ENCODE measurements around the gene SHQ1. TPM values are rescaled to one million over a fixed set of nuclear protein-coding genes. Genes with fewer than 3 reads are reported as not detected.

The SHQ1 gene
- total RNA-seq, 1 experiment from 2014 or later, result 27.6 TPM

DNA sequence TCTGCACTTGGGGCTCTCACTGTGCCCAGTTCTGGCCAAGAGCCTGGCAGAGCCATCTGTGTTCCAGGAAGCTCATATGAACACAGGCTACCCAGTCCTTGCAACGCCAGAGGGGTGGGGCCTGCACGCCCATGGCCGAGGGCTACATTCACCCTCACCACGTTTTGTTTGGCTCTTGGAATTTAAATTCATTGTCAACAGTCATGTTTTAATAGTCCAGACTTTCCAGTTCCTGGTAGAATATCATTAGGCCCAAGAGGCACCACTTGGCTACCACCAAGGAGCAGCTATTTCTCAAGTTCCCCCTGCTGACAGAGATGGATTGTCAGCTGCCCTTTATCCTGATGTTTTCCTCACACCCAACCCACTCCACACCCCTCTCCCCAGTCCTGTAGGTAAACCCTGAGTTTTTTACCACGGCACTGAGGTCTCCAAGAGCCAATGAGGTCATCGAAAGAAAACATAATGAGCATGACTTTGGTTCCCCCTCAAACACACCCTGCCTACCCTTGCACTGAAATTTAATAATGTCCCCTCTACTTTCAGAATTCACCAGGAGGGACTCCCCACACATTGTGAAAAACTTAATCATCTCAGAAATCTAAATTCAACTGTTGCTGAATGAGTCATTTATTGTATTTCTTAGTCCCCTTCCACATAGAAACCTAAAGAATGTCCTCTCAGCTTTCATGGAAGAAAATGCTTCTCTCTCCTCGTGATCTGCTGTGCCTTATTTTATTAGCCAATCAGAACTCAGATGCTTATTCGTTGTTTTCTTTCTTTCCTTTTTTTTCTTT is 125.1 kb downstream of the SHQ1 start:
- Histone ChIP-seq H3K79me2 (ENCODE audit: insufficient read depth, low read length) (no peaks in the 10 kb centered on the region), H3K4me1 (ENCODE audit: control insufficient read depth in 1 of 2, insufficient read depth in 2 of 2, low read length in 2 of 2) (peaks cover 10 to 18% of the 10 kb centered on the region in 2 experiments), H3K4me3 (replicated peaks in 1 of 2; ENCODE audit: low read depth in 1 of 2, low read length in 2 of 2) (no peak overlapping the region), H3K9ac (ENCODE audit: low read length) (no peak overlapping the region), H2AFZ (ENCODE audit: low read depth, low read length, poor library complexity, severe bottlenecking) (no peak overlapping the region), H3K27ac (ENCODE audit: low read depth, low read length) (no peak overlapping the region), H3K4me2 (ENCODE audit: low read length) (peak overlapping the region; percentile 58; the same call in 1 of the 2 replicates), H4K20me1 (ENCODE audit: insufficient read depth) (no peaks in the 10 kb centered on the region), H3K9me3 (ENCODE audit: control insufficient read depth in 1 of 2, insufficient read depth in 1 of 2, low read depth in 1 of 2, low read length in 2 of 2) (no peaks in the 10 kb centered on the region), H3K36me3 (ENCODE audit: control insufficient read depth in 1 of 2, insufficient read depth in 2 of 2, low read length in 2 of 2) (no peaks in the 10 kb centered on the region), H3K9me2 (ENCODE audit: insufficient read depth) (no peaks in the 10 kb centered on the region), H3K27me3 (ENCODE audit: insufficient read depth, low read length) (no peaks in the 10 kb centered on the region)
- no peak for TF ChIP-seq ZFX (IDR thresholded peaks at IDR 0.05)
- TF ChIP-seq, protein P1, sequence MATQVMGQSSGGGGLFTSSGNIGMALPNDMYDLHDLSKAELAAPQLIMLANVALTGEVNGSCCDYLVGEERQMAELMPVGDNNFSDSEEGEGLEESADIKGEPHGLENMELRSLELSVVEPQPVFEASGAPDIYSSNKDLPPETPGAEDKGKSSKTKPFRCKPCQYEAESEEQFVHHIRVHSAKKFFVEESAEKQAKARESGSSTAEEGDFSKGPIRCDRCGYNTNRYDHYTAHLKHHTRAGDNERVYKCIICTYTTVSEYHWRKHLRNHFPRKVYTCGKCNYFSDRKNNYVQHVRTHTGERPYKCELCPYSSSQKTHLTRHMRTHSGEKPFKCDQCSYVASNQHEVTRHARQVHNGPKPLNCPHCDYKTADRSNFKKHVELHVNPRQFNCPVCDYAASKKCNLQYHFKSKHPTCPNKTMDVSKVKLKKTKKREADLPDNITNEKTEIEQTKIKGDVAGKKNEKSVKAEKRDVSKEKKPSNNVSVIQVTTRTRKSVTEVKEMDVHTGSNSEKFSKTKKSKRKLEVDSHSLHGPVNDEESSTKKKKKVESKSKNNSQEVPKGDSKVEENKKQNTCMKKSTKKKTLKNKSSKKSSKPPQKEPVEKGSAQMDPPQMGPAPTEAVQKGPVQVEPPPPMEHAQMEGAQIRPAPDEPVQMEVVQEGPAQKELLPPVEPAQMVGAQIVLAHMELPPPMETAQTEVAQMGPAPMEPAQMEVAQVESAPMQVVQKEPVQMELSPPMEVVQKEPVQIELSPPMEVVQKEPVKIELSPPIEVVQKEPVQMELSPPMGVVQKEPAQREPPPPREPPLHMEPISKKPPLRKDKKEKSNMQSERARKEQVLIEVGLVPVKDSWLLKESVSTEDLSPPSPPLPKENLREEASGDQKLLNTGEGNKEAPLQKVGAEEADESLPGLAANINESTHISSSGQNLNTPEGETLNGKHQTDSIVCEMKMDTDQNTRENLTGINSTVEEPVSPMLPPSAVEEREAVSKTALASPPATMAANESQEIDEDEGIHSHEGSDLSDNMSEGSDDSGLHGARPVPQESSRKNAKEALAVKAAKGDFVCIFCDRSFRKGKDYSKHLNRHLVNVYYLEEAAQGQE (IDR thresholded peaks at IDR 0.05; ENCODE audit: low read depth), result no peak
- POLR2A ChIA-PET, result interaction anchor here (0.9 kb wide), 1 partner anchor 10 kb away, joined by 4 read pairs; no protein-coding TSS in a partner anchor
- ATAC-seq (no peak), DNase-seq (ENCODE audit: low read depth, low spot score) (no peak)
- no TSS peak for BruUV-seq (replicated peaks)
- RAD21 ChIA-PET (ENCODE audit: low non-redundant PET in 1 of 2, low total read pairs in 2 of 2, uncharacterized antibody in 2 of 2, unreplicated experiment in 2 of 2), result interaction anchor here in 1 of 2 experiments (0.7 kb wide), 1 partner anchor 807 kb away, joined by 3 read pairs; no protein-coding TSS in a partner anchor
- CTCF ChIA-PET, result no interaction called here
- intact Hi-C loops (cut with micrococcal nuclease), result no loop called here

DNA sequence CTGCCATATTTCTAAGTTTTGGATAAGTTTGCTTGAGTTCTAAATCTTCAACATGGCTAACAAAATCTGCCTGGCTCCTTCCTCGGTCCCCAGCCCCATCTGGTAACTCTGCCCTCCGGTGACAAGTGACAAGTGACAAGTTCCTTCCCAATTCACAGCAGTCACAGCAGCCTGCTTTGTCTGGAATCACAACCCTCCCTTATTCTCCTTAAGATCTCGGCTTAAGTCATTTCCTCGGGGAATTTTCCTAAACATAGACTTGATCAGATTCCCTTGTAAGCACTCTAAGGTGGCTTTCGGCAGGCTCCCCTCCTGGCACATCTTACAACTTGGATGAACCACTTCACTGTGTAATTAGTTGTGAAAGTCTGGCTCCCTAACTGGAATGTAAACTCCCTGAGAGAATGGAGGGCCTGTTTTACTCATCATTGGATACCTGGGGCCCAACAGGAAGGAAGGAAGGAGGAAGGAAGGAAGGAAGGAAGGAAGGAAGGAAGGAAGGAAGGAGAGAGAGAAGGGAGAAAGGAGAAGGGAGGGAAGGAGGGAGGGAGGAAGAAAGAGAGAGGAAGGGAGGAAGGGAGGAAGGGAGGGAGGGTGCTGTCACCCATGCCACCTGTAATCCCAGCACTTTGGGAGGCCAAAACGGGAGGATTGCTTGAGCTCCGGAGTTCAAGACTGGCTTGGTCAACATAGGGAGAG is 126.4 kb downstream of the SHQ1 start:
- H3K27ac ChIP-seq (ENCODE audit: low read depth, low read length), result no peak overlapping the region
- no peak overlapping the region for H2AFZ ChIP-seq (ENCODE audit: low read depth, low read length, poor library complexity, severe bottlenecking)
- peaks cover 10 to 18% of the 10 kb centered on the region in 2 experiments for H3K4me1 ChIP-seq (ENCODE audit: control insufficient read depth in 1 of 2, insufficient read depth in 2 of 2, low read length in 2 of 2)
- no peaks in the 10 kb centered on the region for H4K20me1 ChIP-seq (ENCODE audit: insufficient read depth)
- no peak overlapping the region for H3K4me2 ChIP-seq (ENCODE audit: low read length)
- H3K9ac ChIP-seq (ENCODE audit: low read length), result no peak overlapping the region
- intact Hi-C loops (cut with micrococcal nuclease), result no loop called here
- H3K4me3 ChIP-seq (replicated peaks in 1 of 2; ENCODE audit: low read depth in 1 of 2, low read length in 2 of 2), result no peak overlapping the region
- DNase-seq (ENCODE audit: low read depth, low spot score), result no peak
- CTCF ChIA-PET, result no interaction called here
- no peaks in the 10 kb centered on the region for H3K79me2 ChIP-seq (ENCODE audit: insufficient read depth, low read length)
- RAD21 ChIA-PET (ENCODE audit: low non-redundant PET in 1 of 2, low total read pairs in 2 of 2, uncharacterized antibody in 2 of 2, unreplicated experiment in 2 of 2), result no interaction called here
- H3K9me3 ChIP-seq (ENCODE audit: control insufficient read depth in 1 of 2, insufficient read depth in 1 of 2, low read depth in 1 of 2, low read length in 2 of 2), result no peaks in the 10 kb centered on the region
- no peak for ATAC-seq
- POLR2A ChIA-PET, result no interaction called here
- no TSS peak for BruUV-seq (replicated peaks)
- no peaks in the 10 kb centered on the region for H3K36me3 ChIP-seq (ENCODE audit: control insufficient read depth in 1 of 2, insufficient read depth in 2 of 2, low read length in 2 of 2)
- no peaks in the 10 kb centered on the region for H3K9me2 ChIP-seq (ENCODE audit: insufficient read depth)
- H3K27me3 ChIP-seq (ENCODE audit: insufficient read depth, low read length), result no peaks in the 10 kb centered on the region
- TF ChIP-seq ELF1 (IDR thresholded peaks at IDR 0.05; ENCODE audit: borderline replicate concordance, low read depth) (no peak), ZNF274 (IDR thresholded peaks at IDR 0.05; ENCODE audit: low read depth, low read length) (no peak), CBX3 (IDR thresholded peaks at IDR 0.05; ENCODE audit: low read depth) (no peak), YY1 (IDR thresholded peaks at IDR 0.05; ENCODE audit: extremely low read depth, insufficient replicate concordance, low read depth, low read length) (no peak), EZH2 (IDR thresholded peaks at IDR 0.05) (no peak), EGR1 (IDR thresholded peaks at IDR 0.05; ENCODE audit: low read depth) (no peak), SIN3A (IDR thresholded peaks at IDR 0.05; ENCODE audit: low read depth) (no peak), RAD21 (IDR thresholded peaks at IDR 0.05; ENCODE audit: low read depth) (no peak), ZFX (IDR thresholded peaks at IDR 0.05) (no peak)
- TF ChIP-seq, protein P2, sequence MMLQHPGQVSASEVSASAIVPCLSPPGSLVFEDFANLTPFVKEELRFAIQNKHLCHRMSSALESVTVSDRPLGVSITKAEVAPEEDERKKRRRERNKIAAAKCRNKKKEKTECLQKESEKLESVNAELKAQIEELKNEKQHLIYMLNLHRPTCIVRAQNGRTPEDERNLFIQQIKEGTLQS (IDR thresholded peaks at IDR 0.05), result no peak
- TF ChIP-seq, protein P3, sequence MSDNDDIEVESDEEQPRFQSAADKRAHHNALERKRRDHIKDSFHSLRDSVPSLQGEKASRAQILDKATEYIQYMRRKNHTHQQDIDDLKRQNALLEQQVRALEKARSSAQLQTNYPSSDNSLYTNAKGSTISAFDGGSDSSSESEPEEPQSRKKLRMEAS (IDR thresholded peaks at IDR 0.05), result no peak

Measured in HCT116 (cell line).